ENCODE results near the gene F10.
A peak's percentile ranks its signal among the peaks of the same experiment; 100 is the strongest.
"Not testable (repeated sequence)": the region's sequence is repeated elsewhere in the genome, so short reads cannot be mapped to it uniquely, and the experiment has no call there.

F10 gene

GRCh38 chr13:113152984-113153809, 30.6 kb downstream of the F10 start:
- DNase-seq (ENCODE audit: low spot score) = no peak

- peak; percentile 61 for DNase-seq (ENCODE audit: low spot score)
Observed at GRCh38 chr13:113153810-113154748, 31.5 kb downstream of the F10 start.

GRCh38 chr13:113155201-113155600, 32.6 kb downstream of the F10 start:
- no peak for DNase-seq (ENCODE audit: low spot score)

GRCh38 chr13:113155982-113156655, 33.5 kb downstream of the F10 start:
- DNase-seq (ENCODE audit: low spot score) = no peak

GRCh38 chr13:113157206-113157928, 34.8 kb downstream of the F10 start:
- no peak for DNase-seq (ENCODE audit: low spot score)

- no peak for DNase-seq (ENCODE audit: low spot score)
Observed at GRCh38 chr13:113157929-113158747, 35.5 kb downstream of the F10 start, which contains the start of gene PROZ. Gene PROZ, plus strand, starts transcription at chr13:113158648. Its CDS starts 13 bp downstream, at chr13:113158661.

GRCh38 chr13:113158946-113159345, 36.3 kb downstream of the F10 start:
- DNase-seq (ENCODE audit: low spot score) = no peak

- no peak for DNase-seq (ENCODE audit: low spot score)
Observed at GRCh38 chr13:113159701-113160100, 37.1 kb downstream of the F10 start.

GRCh38 chr13:113160983-113161382, 38.4 kb downstream of the F10 start:
- no peak for DNase-seq (ENCODE audit: low spot score)

- DNase-seq (ENCODE audit: low spot score) = no peak
Observed at GRCh38 chr13:113161433-113161832, 38.8 kb downstream of the F10 start.

GRCh38 chr13:113161975-113162374, 39.4 kb downstream of the F10 start:
- DNase-seq (ENCODE audit: low spot score) = not testable (repeated sequence)

GRCh38 chr13:113162783-113163685, 40.4 kb downstream of the F10 start:
- DNase-seq (ENCODE audit: low spot score) = no peak

GRCh38 chr13:113164492-113164891, 41.9 kb downstream of the F10 start:
- DNase-seq (ENCODE audit: low spot score) = no peak

GRCh38 chr13:113166266-113166665, 43.7 kb downstream of the F10 start:
- no peak for DNase-seq (ENCODE audit: low spot score)

- DNase-seq (ENCODE audit: low spot score) = no peak
Observed at GRCh38 chr13:113166681-113167080, 44.1 kb downstream of the F10 start.

- DNase-seq (ENCODE audit: low spot score) = no peak
Observed at GRCh38 chr13:113167155-113167554, 44.6 kb downstream of the F10 start.

- DNase-seq (ENCODE audit: low spot score) = no peak
Observed at GRCh38 chr13:113167575-113167974, 45.0 kb downstream of the F10 start.

GRCh38 chr13:113168211-113168610, 45.6 kb downstream of the F10 start:
- no peak for DNase-seq (ENCODE audit: low spot score)

All from LoVo (cell line).